BLaER1 (cell line): ENCODE results near the gene OR2Z1.
"Not testable (repeated sequence)": the region's sequence is repeated elsewhere in the genome, so short reads cannot be mapped to it uniquely, and the experiment has no call there.

Source experiments
- H3K27ac ChIP-seq: shearing (Covaris generic); formaldehyde crosslinking; 2 replicates; pipeline ENCODE4 v1.8.1; 2022
- H3K27me3 ChIP-seq: shearing (Covaris generic); formaldehyde crosslinking; 2 replicates; pipeline ENCODE4 v1.8.1; 2022
- H3K36me3 ChIP-seq: shearing (Covaris generic); formaldehyde crosslinking; 2 replicates; pipeline ENCODE4 v1.8.1; 2022
- H3K4me1 ChIP-seq: shearing (Covaris generic); formaldehyde crosslinking; 2 replicates; pipeline ENCODE4 v1.8.1; 2022
- H3K4me2 ChIP-seq: shearing (Covaris generic); formaldehyde crosslinking; 2 replicates; pipeline ENCODE4 v1.8.1; 2022
- H3K4me3 ChIP-seq: shearing (Covaris generic); formaldehyde crosslinking; 2 replicates; pipeline ENCODE4 v1.8.1; 2022
- H3K9ac ChIP-seq: shearing (Covaris generic); formaldehyde crosslinking; 2 replicates; pipeline ENCODE4 v1.8.1; 2022
- H3K9me3 ChIP-seq: shearing (Covaris generic); formaldehyde crosslinking; 2 replicates; pipeline ENCODE4 v1.8.1; 2022
- H4K20me1 ChIP-seq: shearing (Covaris generic); formaldehyde crosslinking; 2 replicates; pipeline ENCODE4 v1.8.1; 2022
- Cebpa-rat ChIP-seq: shearing (Covaris generic); IDR thresholded peaks from 2 replicates; pipeline ENCODE4 v1.8.1; 2022

OR2Z1 gene

GRCh38 chr19:8702350-8702749 is 19.1 kb upstream of the OR2Z1 start:
- Histone ChIP-seq H3K27me3 (no peaks in the 10 kb centered on the region), H3K4me1 (peaks cover 48% of the 10 kb centered on the region), H3K4me3 (peak overlapping the region; percentile 33; the same call in 1 of the 2 replicates), H3K36me3 (no peaks in the 10 kb centered on the region), H3K9ac (peak overlapping the region; percentile 43; the same call in 1 of the 2 replicates), H4K20me1 (no peaks in the 10 kb centered on the region), H3K4me2 (peak overlapping the region; percentile 92), H3K9me3 (no peaks in the 10 kb centered on the region), H3K27ac (peak overlapping the region; percentile 27; the same call in 1 of the 2 replicates)
- TF ChIP-seq Cebpa-rat: no peak

GRCh38 chr19:8703223-8703622 is 18.2 kb upstream of the OR2Z1 start:
- Histone ChIP-seq H3K9ac (no peak overlapping the region), H3K27ac (no peak overlapping the region), H3K4me2 (peak overlapping the region; percentile 50), H3K9me3 (no peaks in the 10 kb centered on the region), H3K4me1 (peaks cover 48% of the 10 kb centered on the region), H3K27me3 (no peaks in the 10 kb centered on the region), H4K20me1 (no peaks in the 10 kb centered on the region), H3K4me3 (no peak overlapping the region), H3K36me3 (no peaks in the 10 kb centered on the region)
- TF ChIP-seq Cebpa-rat: no peak

- Histone ChIP-seq H3K4me1 (peaks cover 48% of the 10 kb centered on the region), H3K4me2 (peak overlapping the region; percentile 35)
- not testable (repeated sequence) for H4K20me1 ChIP-seq, H3K9ac ChIP-seq, H3K27me3 ChIP-seq, H3K36me3 ChIP-seq, H3K9me3 ChIP-seq, H3K4me3 ChIP-seq, H3K27ac ChIP-seq
These were observed 16.1 kb upstream of the OR2Z1 start for GRCh38 chr19:8705304-8705703.

- TF ChIP-seq Cebpa-rat: no peak
- H3K36me3 ChIP-seq: no peaks in the 10 kb centered on the region
- no peaks in the 10 kb centered on the region for H3K9me3 ChIP-seq
- H3K9ac ChIP-seq: no peak overlapping the region
- no peaks in the 10 kb centered on the region for H3K27me3 ChIP-seq
- H3K4me2 ChIP-seq: peak overlapping the region; percentile 35
- no peaks in the 10 kb centered on the region for H4K20me1 ChIP-seq
- H3K4me3 ChIP-seq: no peak overlapping the region
- no peak overlapping the region for H3K27ac ChIP-seq
- peaks cover 47% of the 10 kb centered on the region for H3K4me1 ChIP-seq
These were observed 15.7 kb upstream of the OR2Z1 start for GRCh38 chr19:8705742-8706141.

GRCh38 chr19:8710337-8710736 is 11.1 kb upstream of the OR2Z1 start:
- not testable (repeated sequence) for H3K4me1 ChIP-seq, H3K4me3 ChIP-seq, H3K9me3 ChIP-seq, H3K4me2 ChIP-seq, H3K27ac ChIP-seq, H3K27me3 ChIP-seq, H4K20me1 ChIP-seq, H3K9ac ChIP-seq, H3K36me3 ChIP-seq

GRCh38 chr19:8722032-8722431 is 598 bp downstream of the OR2Z1 start:
- H3K36me3 ChIP-seq: no peaks in the 10 kb centered on the region
- no peak overlapping the region for H3K9ac ChIP-seq
- no peaks in the 10 kb centered on the region for H3K27me3 ChIP-seq
- H3K4me3 ChIP-seq: no peak overlapping the region
- H4K20me1 ChIP-seq: no peaks in the 10 kb centered on the region
- H3K4me1 ChIP-seq: no peaks in the 10 kb centered on the region
- no peak for TF ChIP-seq Cebpa-rat
- no peak overlapping the region for H3K27ac ChIP-seq
- no peak overlapping the region for H3K4me2 ChIP-seq
- H3K9me3 ChIP-seq: no peaks in the 10 kb centered on the region

- Histone ChIP-seq H3K9ac (no peak overlapping the region), H3K9me3 (no peaks in the 10 kb centered on the region), H3K36me3 (no peaks in the 10 kb centered on the region), H3K4me2 (no peak overlapping the region), H3K27ac (no peak overlapping the region), H3K4me1 (no peaks in the 10 kb centered on the region), H3K4me3 (no peak overlapping the region), H3K27me3 (no peaks in the 10 kb centered on the region), H4K20me1 (no peaks in the 10 kb centered on the region)
- TF ChIP-seq Cebpa-rat: no peak
These were observed 2.8 kb downstream of the OR2Z1 start for GRCh38 chr19:8724276-8724675.

GRCh38 chr19:8731428-8732169 is 10.2 kb downstream of the OR2Z1 start:
- no peaks in the 10 kb centered on the region for H4K20me1 ChIP-seq
- H3K27me3 ChIP-seq: no peaks in the 10 kb centered on the region
- no peak overlapping the region for H3K9ac ChIP-seq
- no peak overlapping the region for H3K27ac ChIP-seq
- no peak for TF ChIP-seq Cebpa-rat
- no peaks in the 10 kb centered on the region for H3K4me1 ChIP-seq
- H3K4me2 ChIP-seq: no peak overlapping the region
- no peaks in the 10 kb centered on the region for H3K36me3 ChIP-seq
- no peaks in the 10 kb centered on the region for H3K9me3 ChIP-seq
- H3K4me3 ChIP-seq: no peak overlapping the region

GRCh38 chr19:8738377-8738776 is 16.9 kb downstream of the OR2Z1 start:
- Histone ChIP-seq H3K4me3 (no peak overlapping the region), H3K36me3 (no peaks in the 10 kb centered on the region), H4K20me1 (no peaks in the 10 kb centered on the region), H3K27ac (no peak overlapping the region), H3K9me3 (peaks cover 5% of the 10 kb centered on the region; the same call in 1 of the 2 replicates), H3K9ac (no peak overlapping the region), H3K4me1 (no peaks in the 10 kb centered on the region), H3K4me2 (no peak overlapping the region), H3K27me3 (no peaks in the 10 kb centered on the region)
- no peak for TF ChIP-seq Cebpa-rat

GRCh38 chr19:8739291-8740065 is 18.0 kb downstream of the OR2Z1 start:
- not testable (repeated sequence) for H3K4me1 ChIP-seq, H3K9me3 ChIP-seq, H3K9ac ChIP-seq, H3K36me3 ChIP-seq, H3K27ac ChIP-seq, H3K27me3 ChIP-seq, H4K20me1 ChIP-seq, H3K4me3 ChIP-seq, H3K4me2 ChIP-seq

- not testable (repeated sequence) for H3K9me3 ChIP-seq, H3K36me3 ChIP-seq, H3K27me3 ChIP-seq, H3K4me2 ChIP-seq, H3K27ac ChIP-seq, H3K4me3 ChIP-seq, H4K20me1 ChIP-seq, H3K4me1 ChIP-seq, H3K9ac ChIP-seq
These were observed 45.8 kb downstream of the OR2Z1 start for GRCh38 chr19:8767257-8767656.

- H3K9ac ChIP-seq, H3K4me2 ChIP-seq, H3K36me3 ChIP-seq, H3K4me3 ChIP-seq, H3K9me3 ChIP-seq, H4K20me1 ChIP-seq, H3K4me1 ChIP-seq, H3K27ac ChIP-seq, H3K27me3 ChIP-seq: not testable (repeated sequence)
These were observed 47.8 kb downstream of the OR2Z1 start for GRCh38 chr19:8769265-8769664.

- H3K4me3 ChIP-seq, H3K4me1 ChIP-seq, H3K9ac ChIP-seq, H3K27ac ChIP-seq, H4K20me1 ChIP-seq, H3K27me3 ChIP-seq, H3K9me3 ChIP-seq, H3K4me2 ChIP-seq, H3K36me3 ChIP-seq: not testable (repeated sequence)
These were observed 52.2 kb downstream of the OR2Z1 start for GRCh38 chr19:8773587-8773986.
